Measurements from ENCODE around the gene ERCC6. TPM values are rescaled to one million over a fixed set of nuclear protein-coding genes. Genes with fewer than 3 reads are reported as not detected.

The ERCC6 gene
- total RNA-seq, 1 donor from 2014 or later = 39.3 TPM

Other genes starting within 250 kb of the ERCC6 start
- not detected in 2 replicates for gene C10orf71, start 240.0 kb downstream of the ERCC6 start, total RNA-seq
- not detected in 2 replicates for gene DRGX, start 143.0 kb downstream of the ERCC6 start, total RNA-seq
- gene SLC18A3, start 71.2 kb upstream of the ERCC6 start, total RNA-seq = not detected in 2 replicates
- not detected in 2 replicates for gene CHAT, start 74.9 kb upstream of the ERCC6 start, total RNA-seq
- not detected in 2 replicates for gene C10orf53, start 140.5 kb upstream of the ERCC6 start, total RNA-seq
- 0.26 and 0.46 TPM in 2 replicates for gene OGDHL, start 223.2 kb upstream of the ERCC6 start, total RNA-seq